ENCODE results near the gene HAGHL.

DNA sequence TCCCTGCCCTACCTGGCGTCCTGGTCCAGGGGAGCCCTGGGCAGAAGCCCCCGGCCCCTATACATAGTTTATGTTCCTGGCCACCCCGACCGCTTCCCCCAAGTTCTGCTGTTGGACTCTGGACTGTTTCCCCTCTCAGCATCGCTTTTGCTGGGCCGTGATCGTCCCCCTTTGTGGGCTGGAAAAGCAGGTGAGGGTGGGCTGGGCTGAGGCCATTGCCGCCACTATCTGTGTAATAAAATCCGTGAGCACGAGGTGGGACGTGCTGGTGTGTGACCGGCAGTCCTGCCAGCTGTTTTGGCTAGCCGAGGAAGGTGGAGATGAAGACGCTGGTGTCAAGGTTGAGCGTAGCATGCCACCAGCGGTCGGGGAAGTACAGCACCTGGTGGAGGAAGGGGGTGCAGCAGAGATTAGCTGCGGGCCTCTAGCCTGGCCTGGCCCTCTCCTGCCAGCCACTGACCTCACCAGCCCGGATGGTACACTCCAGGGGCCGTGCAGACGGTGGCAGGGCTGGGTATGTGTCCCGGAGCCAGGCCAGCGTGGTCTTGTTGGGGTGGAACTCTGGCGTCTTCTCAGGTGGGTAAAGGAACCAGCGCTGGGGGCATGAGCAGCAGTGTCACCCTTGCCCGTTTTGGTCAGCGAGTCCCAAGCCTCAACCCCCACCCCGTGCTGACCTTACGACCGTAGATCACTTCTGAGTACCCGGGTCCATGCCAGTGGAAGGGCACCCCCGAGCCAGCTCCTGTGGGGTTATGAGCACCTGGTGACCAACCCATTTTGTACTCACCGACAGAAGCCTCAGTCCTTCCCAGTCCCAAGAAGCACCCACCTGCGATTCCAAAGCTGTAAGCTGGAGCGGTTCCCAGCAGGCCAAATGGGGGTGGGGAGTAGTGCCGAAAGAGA, 44.2 kb upstream of the HAGHL start:
- no peak for TF ChIP-seq POLR2A (IDR thresholded peaks at IDR 0.05)
- TF ChIP-seq, protein P1, sequence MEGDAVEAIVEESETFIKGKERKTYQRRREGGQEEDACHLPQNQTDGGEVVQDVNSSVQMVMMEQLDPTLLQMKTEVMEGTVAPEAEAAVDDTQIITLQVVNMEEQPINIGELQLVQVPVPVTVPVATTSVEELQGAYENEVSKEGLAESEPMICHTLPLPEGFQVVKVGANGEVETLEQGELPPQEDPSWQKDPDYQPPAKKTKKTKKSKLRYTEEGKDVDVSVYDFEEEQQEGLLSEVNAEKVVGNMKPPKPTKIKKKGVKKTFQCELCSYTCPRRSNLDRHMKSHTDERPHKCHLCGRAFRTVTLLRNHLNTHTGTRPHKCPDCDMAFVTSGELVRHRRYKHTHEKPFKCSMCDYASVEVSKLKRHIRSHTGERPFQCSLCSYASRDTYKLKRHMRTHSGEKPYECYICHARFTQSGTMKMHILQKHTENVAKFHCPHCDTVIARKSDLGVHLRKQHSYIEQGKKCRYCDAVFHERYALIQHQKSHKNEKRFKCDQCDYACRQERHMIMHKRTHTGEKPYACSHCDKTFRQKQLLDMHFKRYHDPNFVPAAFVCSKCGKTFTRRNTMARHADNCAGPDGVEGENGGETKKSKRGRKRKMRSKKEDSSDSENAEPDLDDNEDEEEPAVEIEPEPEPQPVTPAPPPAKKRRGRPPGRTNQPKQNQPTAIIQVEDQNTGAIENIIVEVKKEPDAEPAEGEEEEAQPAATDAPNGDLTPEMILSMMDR (IDR thresholded peaks at IDR 0.05 in 8 of 11, conservative IDR thresholded peaks at IDR 0.05 in 3 of 11), result no peak

Data from spleen (tissue), 7 donors.